Measurements from ENCODE around the gene UBE2I. TPM values are rescaled to one million over a fixed set of nuclear protein-coding genes. Genes with fewer than 3 reads are reported as not detected.
A peak's percentile ranks its signal among the peaks of the same experiment; 100 is the strongest.

Gene UBE2I
- total RNA-seq, 1 experiment from 2014 or later, result 71.3 TPM

DNA sequence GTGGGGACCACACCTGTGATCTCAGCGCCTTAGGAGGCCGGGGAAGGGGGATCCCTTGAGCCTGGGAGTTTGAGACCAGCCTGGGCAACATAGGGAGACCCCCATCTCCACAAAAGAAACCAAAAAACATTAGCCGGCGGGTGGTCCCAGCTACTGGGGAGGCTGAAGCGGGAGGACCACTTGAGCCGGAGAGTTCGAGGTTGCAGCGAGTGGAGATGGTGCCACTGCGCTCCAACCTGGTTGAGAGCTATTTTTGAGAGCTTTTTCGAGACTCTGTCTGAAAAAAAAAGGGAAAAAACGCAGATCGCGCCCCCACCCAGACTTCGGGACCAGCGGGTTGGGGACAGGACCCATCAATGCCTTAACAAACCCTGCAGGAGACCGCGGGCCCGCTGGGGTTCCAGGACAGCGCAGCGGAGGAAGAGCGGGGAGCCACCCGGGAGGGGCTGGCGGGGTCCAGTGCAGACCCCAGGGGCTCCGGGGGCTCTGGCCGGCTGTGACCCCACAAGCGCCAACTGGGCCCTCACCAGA is 23.2 kb downstream of the UBE2I start:
- TF ChIP-seq, protein P1, sequence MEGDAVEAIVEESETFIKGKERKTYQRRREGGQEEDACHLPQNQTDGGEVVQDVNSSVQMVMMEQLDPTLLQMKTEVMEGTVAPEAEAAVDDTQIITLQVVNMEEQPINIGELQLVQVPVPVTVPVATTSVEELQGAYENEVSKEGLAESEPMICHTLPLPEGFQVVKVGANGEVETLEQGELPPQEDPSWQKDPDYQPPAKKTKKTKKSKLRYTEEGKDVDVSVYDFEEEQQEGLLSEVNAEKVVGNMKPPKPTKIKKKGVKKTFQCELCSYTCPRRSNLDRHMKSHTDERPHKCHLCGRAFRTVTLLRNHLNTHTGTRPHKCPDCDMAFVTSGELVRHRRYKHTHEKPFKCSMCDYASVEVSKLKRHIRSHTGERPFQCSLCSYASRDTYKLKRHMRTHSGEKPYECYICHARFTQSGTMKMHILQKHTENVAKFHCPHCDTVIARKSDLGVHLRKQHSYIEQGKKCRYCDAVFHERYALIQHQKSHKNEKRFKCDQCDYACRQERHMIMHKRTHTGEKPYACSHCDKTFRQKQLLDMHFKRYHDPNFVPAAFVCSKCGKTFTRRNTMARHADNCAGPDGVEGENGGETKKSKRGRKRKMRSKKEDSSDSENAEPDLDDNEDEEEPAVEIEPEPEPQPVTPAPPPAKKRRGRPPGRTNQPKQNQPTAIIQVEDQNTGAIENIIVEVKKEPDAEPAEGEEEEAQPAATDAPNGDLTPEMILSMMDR (conservative IDR thresholded peaks at IDR 0.05; ENCODE audit: low read depth, low read length), result no peak
- TF ChIP-seq EZH2phosphoT487 (IDR thresholded peaks at IDR 0.05; ENCODE audit: borderline replicate concordance, low read length) (no peak), EZH2 (IDR thresholded peaks at IDR 0.05; ENCODE audit: low read length, unreplicated experiment) (no peak)
- Histone ChIP-seq H4K20me1 (ENCODE audit: low read length) (no peaks in the 10 kb centered on the region), H3K4me2 (ENCODE audit: low read length) (no peak overlapping the region), H3K9me2 (replicated peaks; ENCODE audit: low read length) (no peaks in the 10 kb centered on the region), H3K9me3 (ENCODE audit: low read length) (no peaks in the 10 kb centered on the region), H3K27me3 (ENCODE audit: low read length) (no peaks in the 10 kb centered on the region), H3K27ac (ENCODE audit: low read length) (no peak overlapping the region), H3K9ac (ENCODE audit: low read length) (no peak overlapping the region), H3K4me3 (ENCODE audit: low read length) (no peak overlapping the region), H3K36me3 (ENCODE audit: low read depth, low read length) (no peaks in the 10 kb centered on the region), H3F3A (ENCODE audit: low read length, unreplicated experiment) (no peaks in the 10 kb centered on the region), H3K79me2 (ENCODE audit: low read length) (no peaks in the 10 kb centered on the region), H3K4me1 (ENCODE audit: insufficient read depth, low read length) (peaks cover 12% of the 10 kb centered on the region; the same call in 1 of the 2 replicates), H2AFZ (ENCODE audit: low read length) (no peak overlapping the region)
- CTCF ChIA-PET, result no interaction called here
- DNase-seq, result no peak
- ATAC-seq, result no peak
- POLR2A ChIA-PET (ENCODE audit: unreplicated experiment), result no interaction called here
- intact Hi-C loops (cut with micrococcal nuclease), result no loop called here
- BruUV-seq (replicated peaks), result no TSS peak

DNA sequence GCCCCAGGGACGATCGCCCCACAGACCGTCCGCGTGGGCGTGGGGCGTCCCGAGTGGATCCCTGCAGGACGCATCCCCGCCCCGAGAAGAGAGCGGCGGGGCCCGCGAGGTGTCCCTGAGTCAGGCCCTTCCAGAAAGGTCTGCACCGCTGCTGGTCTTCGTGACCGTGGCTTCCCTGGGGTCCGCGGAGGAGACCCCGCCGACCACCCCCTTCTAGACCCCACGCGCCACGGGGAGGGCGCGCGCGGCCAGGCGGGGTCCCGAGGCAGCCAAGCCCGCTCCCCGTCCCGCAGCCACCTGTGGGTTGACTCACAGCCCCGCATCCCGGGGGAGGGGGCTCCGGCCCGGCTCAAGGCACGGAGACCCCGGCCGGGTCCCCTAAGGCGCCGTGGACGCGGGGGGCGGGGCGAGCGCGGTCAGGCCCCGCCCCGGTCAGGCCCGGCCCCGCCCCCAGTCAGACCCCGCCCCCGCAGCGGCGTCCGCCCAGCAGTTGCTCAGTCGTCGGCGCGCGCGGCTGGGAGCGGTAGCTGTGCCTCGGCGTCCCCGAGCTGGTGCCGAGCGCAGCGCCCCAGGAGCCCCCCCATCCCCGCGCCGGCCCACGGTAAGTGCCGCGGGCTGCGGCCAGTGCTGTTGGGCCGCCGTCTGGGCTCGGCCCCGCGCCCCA is 23.8 kb downstream of the UBE2I start, which contains the start of gene BAIAP3:
TSS of gene BAIAP3 (plus strand) at position 497 of the 664 bp plus-strand sequence. CDS start 4,905 bp downstream, outside the sequence.
- DNase-seq (peak; percentile 27), ATAC-seq (peak; percentile 57)
- no TSS peak for BruUV-seq (replicated peaks)
- no peaks in the 10 kb centered on the region for H3K27me3 ChIP-seq (ENCODE audit: low read length)
- peak within 1 kb of the TSS; percentile 56 for H3K4me3 ChIP-seq (ENCODE audit: low read length)
- peak within 1 kb of the TSS; percentile 75 for H3K4me2 ChIP-seq (ENCODE audit: low read length)
- ChIA-PET POLR2A (ENCODE audit: unreplicated experiment) (no interaction called here), CTCF (interaction anchor here (0.6 kb wide), 1 partner anchor 10 kb away, joined by 3 read pairs; no protein-coding TSS in a partner anchor)
- no peak within 1 kb of the TSS for H2AFZ ChIP-seq (ENCODE audit: low read length)
- no peak within 1 kb of the TSS for H3K27ac ChIP-seq (ENCODE audit: low read length)
- H3K9ac ChIP-seq (ENCODE audit: low read length), result no peak within 1 kb of the TSS
- no peaks in the 10 kb centered on the region for H3K79me2 ChIP-seq (ENCODE audit: low read length)
- no peaks in the 10 kb centered on the region for H3K36me3 ChIP-seq (ENCODE audit: low read depth, low read length)
- no peaks in the 10 kb centered on the region for H3K9me2 ChIP-seq (replicated peaks; ENCODE audit: low read length)
- no peaks in the 10 kb centered on the region for H3K9me3 ChIP-seq (ENCODE audit: low read length)
- H4K20me1 ChIP-seq (ENCODE audit: low read length), result no peaks in the 10 kb centered on the region
- TF ChIP-seq EZH2 (IDR thresholded peaks at IDR 0.05; ENCODE audit: low read length, unreplicated experiment) (no peak), EZH2phosphoT487 (IDR thresholded peaks at IDR 0.05; ENCODE audit: borderline replicate concordance, low read length) (no peak)
- TF ChIP-seq, protein P1 (conservative IDR thresholded peaks at IDR 0.05; ENCODE audit: low read depth, low read length), result no peak
- no peaks in the 10 kb centered on the region for H3F3A ChIP-seq (ENCODE audit: low read length, unreplicated experiment)
- intact Hi-C loops (cut with micrococcal nuclease), result no loop called here
- H3K4me1 ChIP-seq (ENCODE audit: insufficient read depth, low read length), result peaks cover 12% of the 10 kb centered on the region; the same call in 1 of the 2 replicates

All from PC-3 (cell line).